ENCODE data around the gene S100A14.

DNA sequence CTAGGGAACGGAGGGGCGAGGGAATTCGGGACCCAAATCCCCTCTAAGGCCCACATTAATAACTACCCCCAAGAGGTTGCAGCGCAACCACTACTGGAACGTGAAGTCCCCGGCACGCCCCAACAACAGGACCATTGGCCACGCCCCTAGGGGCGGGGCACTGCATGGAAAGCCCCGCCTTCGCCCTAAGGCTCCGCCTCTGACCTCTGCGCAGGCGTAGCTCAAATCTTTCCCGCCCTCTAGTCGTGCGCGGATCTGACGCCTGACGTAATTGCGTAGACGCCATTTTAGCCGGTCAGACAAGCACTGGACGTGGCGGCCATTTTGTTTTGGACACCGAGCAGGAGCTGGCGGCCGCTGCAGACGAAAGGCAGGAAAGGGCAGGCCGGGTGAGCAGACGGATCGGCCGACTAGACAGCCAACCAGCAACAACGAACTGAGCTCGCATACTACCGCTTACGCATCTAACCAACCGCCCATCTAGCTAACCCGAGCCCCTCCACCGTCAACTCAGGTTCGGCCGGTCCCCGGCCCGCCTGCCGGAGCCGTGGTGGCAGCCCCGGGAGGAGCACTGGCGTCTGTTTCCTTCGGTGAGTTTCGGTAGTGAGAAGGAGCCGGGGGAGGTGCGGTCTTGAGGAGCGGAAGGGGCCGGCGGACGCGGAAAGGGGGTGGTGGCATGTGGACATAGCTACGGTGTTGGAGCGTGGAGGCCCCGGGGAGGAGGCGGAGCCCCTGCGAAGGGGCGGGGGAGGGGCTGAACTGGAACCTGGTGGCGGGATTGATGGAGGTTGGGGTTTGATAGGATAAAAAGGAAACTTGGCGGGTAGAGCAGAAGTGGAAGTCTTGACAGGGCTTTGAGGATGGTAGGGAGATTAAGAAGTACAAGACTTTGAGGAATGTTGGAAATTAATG lies 17.9 kb upstream of the S100A14 start, which contains the start of gene CHTOP:
- TF ChIP-seq, protein P1, sequence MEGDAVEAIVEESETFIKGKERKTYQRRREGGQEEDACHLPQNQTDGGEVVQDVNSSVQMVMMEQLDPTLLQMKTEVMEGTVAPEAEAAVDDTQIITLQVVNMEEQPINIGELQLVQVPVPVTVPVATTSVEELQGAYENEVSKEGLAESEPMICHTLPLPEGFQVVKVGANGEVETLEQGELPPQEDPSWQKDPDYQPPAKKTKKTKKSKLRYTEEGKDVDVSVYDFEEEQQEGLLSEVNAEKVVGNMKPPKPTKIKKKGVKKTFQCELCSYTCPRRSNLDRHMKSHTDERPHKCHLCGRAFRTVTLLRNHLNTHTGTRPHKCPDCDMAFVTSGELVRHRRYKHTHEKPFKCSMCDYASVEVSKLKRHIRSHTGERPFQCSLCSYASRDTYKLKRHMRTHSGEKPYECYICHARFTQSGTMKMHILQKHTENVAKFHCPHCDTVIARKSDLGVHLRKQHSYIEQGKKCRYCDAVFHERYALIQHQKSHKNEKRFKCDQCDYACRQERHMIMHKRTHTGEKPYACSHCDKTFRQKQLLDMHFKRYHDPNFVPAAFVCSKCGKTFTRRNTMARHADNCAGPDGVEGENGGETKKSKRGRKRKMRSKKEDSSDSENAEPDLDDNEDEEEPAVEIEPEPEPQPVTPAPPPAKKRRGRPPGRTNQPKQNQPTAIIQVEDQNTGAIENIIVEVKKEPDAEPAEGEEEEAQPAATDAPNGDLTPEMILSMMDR (IDR thresholded peaks at IDR 0.05; ENCODE audit: poor library complexity, severe bottlenecking), result no peak
- TF ChIP-seq EP300 (conservative IDR thresholded peaks at IDR 0.05; ENCODE audit: poor library complexity, severe bottlenecking), result peak; percentile 73
- peak; percentile 100 for TF ChIP-seq POLR2AphosphoS5 (IDR thresholded peaks at IDR 0.05)
- TF ChIP-seq TAF1 (IDR thresholded peaks at IDR 0.05; ENCODE audit: low read depth), result peak; percentile 91
